HG02938 (cell line): ENCODE results near the gene MPEG1.
A peak's percentile ranks its signal among the peaks of the same experiment; 100 is the strongest.

ENCODE experiments used
- ATAC-seq: cut with Tn5 transposase; IDR thresholded peaks from one replicate; pipeline ENCODE4 v1.9.1; 2021; ENCODE audit warnings: mild to moderate bottlenecking, moderate library complexity; ENCODE audit not compliant: unreplicated experiment

Gene MPEG1

GRCh38 chr11:59189986-59190385, 22.7 kb downstream of the MPEG1 start:
- no peak for ATAC-seq

DNA sequence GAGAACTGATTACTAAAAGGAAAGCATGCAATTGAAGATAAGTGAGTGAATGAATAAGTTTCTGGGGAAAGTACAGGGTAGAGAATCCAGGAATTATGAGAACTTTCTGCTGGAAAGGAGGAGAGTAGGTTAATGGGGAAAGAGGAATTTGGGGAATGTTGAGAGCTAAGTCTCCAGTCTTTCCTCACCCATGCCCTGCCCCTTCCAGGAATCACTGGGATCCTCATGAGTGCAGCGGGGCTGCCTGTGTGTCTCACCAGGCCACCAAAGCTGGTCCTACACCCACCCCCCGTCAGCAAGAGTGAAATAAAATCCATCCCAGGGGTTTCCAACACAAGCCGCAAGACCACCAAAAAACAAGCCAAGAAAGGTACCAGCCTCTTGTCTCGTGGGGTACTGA, 23.8 kb downstream of the MPEG1 start:
- ATAC-seq, result no peak

GRCh38 chr11:59187587-59187986, 25.1 kb downstream of the MPEG1 start:
- ATAC-seq, result no peak

- ATAC-seq, result no peak
These were observed 25.7 kb downstream of the MPEG1 start for GRCh38 chr11:59187035-59187434.

GRCh38 chr11:59186130-59186594, 26.6 kb downstream of the MPEG1 start:
- no peak for ATAC-seq

DNA sequence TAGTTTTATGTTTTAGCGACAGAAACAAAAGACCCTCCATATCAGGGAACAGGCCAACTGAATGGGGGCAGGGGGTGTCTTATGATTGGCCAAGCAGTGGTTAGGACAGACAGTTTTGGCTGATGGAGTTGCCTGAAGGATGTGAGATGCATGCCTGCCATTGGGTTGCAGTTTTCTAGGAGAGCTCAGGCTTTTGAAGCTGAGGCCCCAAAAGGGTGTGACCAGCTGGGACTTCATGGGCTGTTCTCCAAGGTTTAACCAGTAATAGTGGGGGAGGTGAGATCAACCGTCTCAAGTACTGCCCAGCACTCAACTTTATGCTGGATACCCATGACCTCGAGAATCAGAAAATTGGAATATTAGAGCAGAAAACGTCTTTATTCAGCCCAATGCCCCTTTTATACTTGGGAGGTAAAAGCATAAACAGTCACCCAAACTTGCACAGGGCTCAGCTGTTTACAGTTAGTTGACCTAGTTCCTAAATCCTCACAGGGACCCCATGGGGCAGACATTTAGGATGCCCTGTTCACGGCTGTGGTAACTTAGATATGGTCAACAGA, 27.3 kb downstream of the MPEG1 start:
- ATAC-seq, result no peak

DNA sequence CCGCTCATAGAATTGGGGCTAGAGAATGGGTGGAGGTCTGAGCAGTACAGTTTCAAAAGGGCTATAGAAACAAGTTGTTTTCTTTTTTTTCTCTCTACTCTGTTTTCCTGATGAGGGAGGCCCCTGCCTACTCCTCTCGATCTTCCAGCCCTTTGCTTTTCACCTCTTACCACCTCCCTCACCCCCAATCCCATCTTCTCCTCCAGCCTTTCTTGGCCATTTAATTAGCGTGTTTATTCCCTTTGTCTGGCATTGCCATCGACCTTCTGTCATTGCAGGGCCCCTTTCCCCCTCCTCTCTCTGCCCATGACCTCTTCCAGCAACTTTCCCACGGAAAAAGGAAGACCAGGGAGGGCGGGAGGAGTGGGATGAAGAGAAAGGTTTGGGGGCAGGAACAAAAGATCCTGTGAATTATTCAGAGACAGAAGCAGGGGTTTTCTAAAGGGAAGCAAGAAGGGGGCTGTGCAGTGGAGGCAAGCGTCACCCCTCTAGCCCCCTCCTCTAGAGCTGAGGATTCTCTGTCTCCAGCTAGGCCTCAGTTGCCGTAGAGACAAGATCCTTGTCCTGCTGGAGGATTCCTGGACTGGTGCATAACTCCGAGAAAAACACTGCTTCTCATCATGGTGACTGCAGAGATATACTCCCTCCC, 27.9 kb downstream of the MPEG1 start:
- ATAC-seq, result no peak

- ATAC-seq, result no peak
These were observed 29.0 kb downstream of the MPEG1 start for GRCh38 chr11:59183771-59184170.

DNA sequence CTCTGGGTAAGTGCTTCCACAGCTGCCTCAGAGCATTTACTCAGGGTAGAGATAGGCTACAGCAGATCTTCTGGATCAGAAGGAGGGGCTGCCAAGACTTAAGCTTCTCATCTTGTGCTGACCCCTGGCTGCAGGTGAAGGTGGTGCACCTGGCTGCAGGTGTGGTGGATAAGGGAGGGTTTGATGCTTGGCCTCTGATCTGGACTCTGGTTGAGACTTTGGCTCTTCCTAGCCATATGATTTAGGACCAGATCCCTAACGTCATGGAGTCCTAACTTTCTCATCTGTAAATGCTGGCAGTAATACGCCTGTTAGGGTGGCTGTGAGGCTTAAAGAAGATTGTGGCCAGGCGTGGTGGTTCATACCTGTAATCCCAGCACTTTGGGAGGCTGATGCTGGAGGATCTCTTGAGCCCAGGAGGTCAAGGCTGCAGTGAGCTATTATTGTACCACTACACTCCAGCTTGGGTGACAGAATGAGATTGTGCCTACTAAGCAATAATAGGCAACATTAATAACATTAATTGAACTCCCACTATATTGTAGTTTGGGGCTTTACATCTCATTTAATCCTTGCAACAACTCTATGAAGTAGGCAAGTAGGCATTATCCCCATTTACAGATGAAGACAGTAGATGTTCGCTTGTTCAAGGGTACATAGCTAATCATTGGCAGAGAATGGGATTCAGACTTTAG, 30.1 kb downstream of the MPEG1 start:
- peak; percentile 40 for ATAC-seq

- no peak for ATAC-seq
These were observed 30.8 kb downstream of the MPEG1 start for GRCh38 chr11:59181746-59182456.

DNA sequence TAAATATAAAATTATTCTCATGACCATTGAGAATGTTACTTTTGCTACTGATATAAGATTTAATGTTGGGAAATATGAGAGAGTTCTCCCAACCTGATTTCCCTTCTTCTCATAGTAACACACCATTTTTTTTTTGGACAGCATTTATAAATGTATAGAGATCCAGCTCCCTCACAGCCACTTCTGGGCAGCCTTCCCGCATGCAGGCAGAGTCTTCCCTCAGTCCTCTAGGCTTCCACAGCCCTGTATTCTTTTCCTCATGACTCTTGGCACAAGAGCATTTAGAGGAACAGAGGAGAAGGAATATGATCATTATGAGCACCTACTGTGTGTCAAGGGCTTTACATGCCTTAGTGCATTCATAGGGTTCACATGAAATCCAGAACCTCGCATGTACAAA, 31.8 kb downstream of the MPEG1 start:
- no peak for ATAC-seq

DNA sequence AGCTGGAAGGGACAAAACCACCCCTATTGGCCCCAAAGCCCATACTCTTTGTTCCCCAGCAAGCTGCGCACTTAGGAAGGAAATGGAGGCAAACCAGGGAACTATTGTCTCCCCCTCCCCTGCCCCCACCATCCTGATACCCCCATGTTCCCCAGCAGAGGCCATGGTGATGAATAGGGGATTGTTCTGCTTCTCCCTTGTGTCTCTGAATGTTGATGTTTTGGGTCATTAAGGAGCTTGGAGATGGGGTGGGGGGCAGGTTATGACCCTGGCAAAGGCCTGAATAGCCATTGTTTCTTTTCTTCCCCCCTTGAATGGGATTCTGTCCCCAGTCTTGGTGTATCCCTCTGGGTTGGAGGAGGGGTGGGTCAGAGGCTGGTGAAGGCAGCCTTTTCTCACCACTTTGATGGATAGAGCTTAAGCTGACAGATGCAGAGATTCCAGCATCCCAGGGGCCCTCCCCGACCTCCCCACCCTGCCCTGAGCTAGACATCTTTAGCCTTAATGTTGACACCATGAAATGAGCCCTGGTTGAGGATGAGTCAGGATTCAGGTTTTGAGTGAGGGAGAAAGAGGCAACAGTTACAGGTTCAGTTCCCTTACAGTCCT, 32.5 kb downstream of the MPEG1 start:
- no peak for ATAC-seq

DNA sequence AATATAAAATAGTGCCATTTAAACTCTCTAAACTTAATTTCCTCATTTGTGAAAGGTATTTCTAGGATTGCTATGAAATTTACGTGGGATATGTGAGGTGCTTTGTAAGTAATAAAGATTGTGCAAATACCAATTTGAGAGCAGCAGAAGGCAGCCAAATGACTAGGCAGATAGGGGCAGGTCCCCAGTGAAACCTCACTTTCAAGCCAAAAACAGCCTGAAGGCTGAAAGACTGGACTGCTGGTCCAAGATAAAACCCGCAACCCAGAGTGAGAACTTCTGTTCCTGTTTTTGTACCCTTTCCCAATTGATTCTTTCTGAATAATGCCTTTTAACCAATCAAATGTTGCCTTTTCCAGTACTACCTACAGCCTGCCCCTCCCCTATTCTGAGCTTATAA, 33.6 kb downstream of the MPEG1 start:
- no peak for ATAC-seq

DNA sequence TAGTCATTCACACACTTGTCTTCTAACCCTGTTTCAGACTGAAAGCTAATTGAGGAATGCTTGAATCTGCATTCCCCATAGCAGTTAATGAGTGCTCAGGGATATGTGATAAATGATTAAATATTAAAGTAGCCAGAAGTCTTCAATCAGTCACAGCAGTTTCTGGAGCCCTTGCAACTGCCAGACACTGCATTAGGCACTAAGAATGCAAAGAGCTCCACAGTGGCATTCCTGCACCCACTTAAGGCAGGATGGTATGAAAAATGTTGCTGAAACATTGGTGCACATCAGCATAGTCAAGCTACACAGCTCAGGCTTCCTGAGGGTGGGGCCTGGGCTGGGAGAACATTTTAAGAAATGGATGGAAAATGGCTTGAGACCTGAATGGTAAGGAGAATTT, 34.3 kb downstream of the MPEG1 start:
- ATAC-seq, result no peak

DNA sequence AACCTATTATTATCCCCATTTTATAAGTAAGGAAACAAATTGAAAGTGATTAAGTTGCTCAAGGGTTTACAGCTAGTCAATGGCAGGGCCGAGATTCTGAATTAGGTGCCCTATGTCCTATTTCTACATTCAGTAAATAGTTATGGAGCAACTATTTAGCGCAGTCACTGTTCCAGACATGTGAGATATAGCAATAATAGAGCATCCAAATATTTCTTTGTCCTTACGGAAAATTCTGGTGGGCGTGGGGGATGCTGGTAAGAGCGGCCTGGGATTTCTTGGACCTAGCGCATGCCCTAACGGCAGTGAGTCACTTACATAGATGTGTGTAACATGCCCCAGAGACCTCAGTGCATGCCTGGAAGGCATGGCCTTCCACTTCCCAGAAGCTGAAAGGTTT, 36.4 kb downstream of the MPEG1 start:
- ATAC-seq, result no peak

- no peak for ATAC-seq
These were observed 37.6 kb downstream of the MPEG1 start for GRCh38 chr11:59175091-59175501.

GRCh38 chr11:59174664-59175033, 38.1 kb downstream of the MPEG1 start:
- no peak for ATAC-seq

GRCh38 chr11:59173964-59174663, 38.6 kb downstream of the MPEG1 start:
- ATAC-seq, result no peak

- no peak for ATAC-seq
These were observed 39.4 kb downstream of the MPEG1 start for GRCh38 chr11:59173080-59173963.
